ENCODE results near the gene EGFL7. TPM values are rescaled to one million over a fixed set of nuclear protein-coding genes. Genes with fewer than 3 reads are reported as not detected.

Gene EGFL7
- total RNA-seq, 1 experiment from 2014 or later = 54.6 TPM

- TF ChIP-seq ERG (CRISPR knock-in tag; IDR thresholded peaks at IDR 0.05) = no peak
- no peak for TF ChIP-seq ATF3 (CRISPR knock-in tag; conservative IDR thresholded peaks at IDR 0.05)
- no peak for TF ChIP-seq NR2C2 (CRISPR knock-in tag; IDR thresholded peaks at IDR 0.05)
- TF ChIP-seq NFYB (CRISPR knock-in tag; conservative IDR thresholded peaks at IDR 0.05; ENCODE audit: low read depth) = no peak
- TF ChIP-seq OVOL2 (CRISPR knock-in tag; IDR thresholded peaks at IDR 0.05; ENCODE audit: borderline replicate concordance) = no peak
- no peak for TF ChIP-seq ESRRA (CRISPR knock-in tag; IDR thresholded peaks at IDR 0.05; ENCODE audit: borderline replicate concordance)
- TF ChIP-seq E2F1 (CRISPR knock-in tag; IDR thresholded peaks at IDR 0.05) = no peak
- no peak for TF ChIP-seq CREM (CRISPR knock-in tag; IDR thresholded peaks at IDR 0.05)
- TF ChIP-seq ZSCAN18 (CRISPR knock-in tag; IDR thresholded peaks at IDR 0.05) = no peak
- no peak for TF ChIP-seq HMGA2 (CRISPR knock-in tag; IDR thresholded peaks at IDR 0.05)
Measured at GRCh38 chr9:136676920-136677686, 14.4 kb downstream of the EGFL7 start (continued).

- ChIA-PET CTCF (no interaction called here), POLR2A (no interaction called here)
- Mint-ChIP-seq H3K4me3 (no peak overlapping the region), H3K36me3 (no peaks in the 10 kb centered on the region), H3K27me3 (ENCODE audit: low read depth) (no peaks in the 10 kb centered on the region), H3K4me1 (peaks cover 5% of the 10 kb centered on the region; the same call in 1 of the 2 replicates), H3K27ac (no peak overlapping the region), H3K9me3 (no peaks in the 10 kb centered on the region)
- ATAC-seq (no peak), DNase-seq (ENCODE audit: low spot score) (no peak)
- TF ChIP-seq ZNF121 (CRISPR knock-in tag; IDR thresholded peaks at IDR 0.05) (no peak), AR (CRISPR knock-in tag; IDR thresholded peaks at IDR 0.05) (no peak), FOXJ3 (CRISPR knock-in tag; IDR thresholded peaks at IDR 0.05; ENCODE audit: borderline replicate concordance) (no peak), CBFB (CRISPR knock-in tag; IDR thresholded peaks at IDR 0.05; ENCODE audit: low read depth) (no peak), STAT6 (CRISPR knock-in tag; conservative IDR thresholded peaks at IDR 0.05; ENCODE audit: low read depth) (no peak), ATF6 (CRISPR knock-in tag; IDR thresholded peaks at IDR 0.05) (no peak), SMAD3 (CRISPR knock-in tag; IDR thresholded peaks at IDR 0.05; ENCODE audit: borderline replicate concordance) (no peak), TEAD1 (CRISPR knock-in tag; IDR thresholded peaks at IDR 0.05) (no peak), GTF2I (CRISPR knock-in tag; conservative IDR thresholded peaks at IDR 0.05) (no peak), ATF1 (CRISPR knock-in tag; IDR thresholded peaks at IDR 0.05) (no peak), ATF3 (CRISPR knock-in tag; conservative IDR thresholded peaks at IDR 0.05) (no peak), ZNF281 (CRISPR knock-in tag; IDR thresholded peaks at IDR 0.05) (no peak)
Measured at GRCh38 chr9:136678034-136678433, 15.3 kb downstream of the EGFL7 start.
